HG03095 (cell line): ENCODE results near the gene MAP2.
A peak's percentile ranks its signal among the peaks of the same experiment; 100 is the strongest.
"Not testable (repeated sequence)": the region's sequence is repeated elsewhere in the genome, so short reads cannot be mapped to it uniquely, and the experiment has no call there.

Experiments
- ATAC-seq: cut with Tn5 transposase; IDR thresholded peaks from one replicate; pipeline ENCODE4 v1.9.1; 2021; ENCODE audit warnings: moderate library complexity; ENCODE audit not compliant: unreplicated experiment

Gene MAP2

GRCh38 chr2:209473930-209474419 is 50.1 kb downstream of the MAP2 start:
- ATAC-seq, result no peak

- ATAC-seq, result no peak
Observed at GRCh38 chr2:209474960-209475359, 51.1 kb downstream of the MAP2 start.

GRCh38 chr2:209476367-209477208 is 52.7 kb downstream of the MAP2 start:
- no peak for ATAC-seq

GRCh38 chr2:209492296-209492695 is 68.4 kb downstream of the MAP2 start:
- ATAC-seq, result not testable (repeated sequence)

GRCh38 chr2:209495068-209495620 is 71.3 kb downstream of the MAP2 start:
- not testable (repeated sequence) for ATAC-seq

GRCh38 chr2:209495855-209496585 is 72.2 kb downstream of the MAP2 start:
- ATAC-seq, result no peak

GRCh38 chr2:209496586-209496982 is 72.7 kb downstream of the MAP2 start:
- no peak for ATAC-seq

GRCh38 chr2:209498614-209499013 is 74.8 kb downstream of the MAP2 start:
- no peak for ATAC-seq

- ATAC-seq, result no peak
Observed at GRCh38 chr2:209499069-209499468, 75.2 kb downstream of the MAP2 start.

- ATAC-seq, result no peak
Observed at GRCh38 chr2:209501579-209501978, 77.7 kb downstream of the MAP2 start.

- ATAC-seq, result no peak
Observed at GRCh38 chr2:209505410-209505809, 81.6 kb downstream of the MAP2 start.

GRCh38 chr2:209508255-209508654 is 84.4 kb downstream of the MAP2 start:
- no peak for ATAC-seq

- no peak for ATAC-seq
Observed at GRCh38 chr2:209511637-209512036, 87.8 kb downstream of the MAP2 start.

GRCh38 chr2:209512971-209513370 is 89.1 kb downstream of the MAP2 start:
- ATAC-seq, result no peak

- no peak for ATAC-seq
Observed at GRCh38 chr2:209517436-209517835, 93.6 kb downstream of the MAP2 start.

- no peak for ATAC-seq
Observed at GRCh38 chr2:209519271-209519670, 95.4 kb downstream of the MAP2 start.

- ATAC-seq, result no peak
Observed at GRCh38 chr2:209519906-209520305, 96.1 kb downstream of the MAP2 start.

GRCh38 chr2:209523041-209523740 is 99.3 kb downstream of the MAP2 start:
- no peak for ATAC-seq

- peak; percentile 47 for ATAC-seq
Observed at GRCh38 chr2:209523867-209524266, 100.0 kb downstream of the MAP2 start.

- no peak for ATAC-seq
Observed at GRCh38 chr2:209525331-209525730, 101.5 kb downstream of the MAP2 start.

GRCh38 chr2:209525834-209526281 is 102.0 kb downstream of the MAP2 start:
- ATAC-seq, result no peak
